PC-9 (cell line): Measurements from ENCODE around the gene ZFAND2B.

Experiments
- CTCF ChIP-seq: fragments of 200-600 bp; sonication (generic); conservative IDR thresholded peaks from 2 replicates; pipeline ENCODE4 v1.6.1; 2017; ENCODE audit warnings: mixed run types, antibody characterized with exemption, mild to moderate bottlenecking, moderate library complexity
- EZH2 ChIP-seq: fragments of 200-600 bp; sonication (generic); IDR thresholded peaks from 2 replicates; pipeline ENCODE4 v1.8.0; 2017; ENCODE audit warnings: antibody characterized with exemption, low read depth

GRCh38 chr2:219214141-219214540, 7.6 kb downstream of the ZFAND2B start:
- no peak for TF ChIP-seq CTCF
- TF ChIP-seq EZH2, result no peak
